Loucy (cell line): Measurements from ENCODE around the gene TAOK2.

ENCODE experiments used
- CTCF ChIP-seq: fragments of 200-600 bp; sonication (generic); conservative IDR thresholded peaks from 2 replicates; pipeline ENCODE4 v1.5.1; 2014; ENCODE audit warnings: mild to moderate bottlenecking, antibody characterized with exemption, low read length
- EZH2phosphoT487 ChIP-seq: fragments of 200-600 bp; IDR thresholded peaks from 2 replicates; pipeline ENCODE4 v1.6.1; 2018; ENCODE audit warnings: antibody characterized with exemption, mild to moderate bottlenecking, moderate library complexity, borderline replicate concordance

DNA sequence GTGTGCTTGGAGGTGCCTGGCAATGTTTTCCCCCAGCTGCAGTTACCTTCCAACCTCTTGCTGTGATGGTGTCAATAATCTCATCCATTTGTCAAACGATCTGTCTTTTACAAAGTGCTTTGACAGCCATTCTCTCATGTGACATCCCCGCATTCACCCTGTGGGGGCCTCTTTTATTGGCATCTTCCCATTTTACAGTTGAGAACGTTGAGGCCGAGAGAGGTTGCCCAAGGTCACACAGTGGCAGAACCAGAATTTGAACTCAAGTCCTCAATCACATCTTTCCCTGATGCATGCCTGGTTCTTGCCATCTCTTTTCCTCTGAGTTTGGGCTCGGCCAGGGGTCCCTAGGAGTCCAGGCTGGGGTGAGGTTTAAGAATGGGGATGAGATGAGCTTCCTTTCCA, 1.5 kb downstream of the TAOK2 start:
- no peak for TF ChIP-seq CTCF
- TF ChIP-seq EZH2phosphoT487, result no peak
